ENCODE data around the gene PLXDC2.

PLXDC2 gene

GRCh38 chr10:20276127-20276979, 460.1 kb downstream of the PLXDC2 start:
- DNase-seq (ENCODE audit: low read depth) = no peak

GRCh38 chr10:20277820-20278219, 461.6 kb downstream of the PLXDC2 start:
- no peak for DNase-seq (ENCODE audit: low read depth)

DNA sequence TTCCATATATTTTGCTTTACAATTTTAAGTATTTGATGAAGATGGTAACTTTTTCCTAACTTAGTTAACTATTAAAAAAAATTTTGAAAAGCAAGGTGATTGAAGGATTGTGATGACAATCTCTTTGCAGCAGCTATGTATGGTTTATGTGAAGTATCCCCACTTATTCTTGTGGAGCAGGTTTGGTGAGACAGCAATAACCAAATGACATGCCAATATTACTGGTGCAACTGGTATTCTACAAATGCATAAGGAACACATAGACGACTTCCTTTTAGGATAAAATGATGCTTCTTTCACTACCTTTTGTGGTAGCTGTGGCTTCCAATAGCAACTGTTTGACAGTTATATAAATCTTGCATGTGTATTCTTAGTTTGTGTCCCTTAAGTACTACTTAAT, 465.3 kb downstream of the PLXDC2 start:
- DNase-seq (ENCODE audit: low read depth) = no peak

GRCh38 chr10:20287586-20287985, 471.4 kb downstream of the PLXDC2 start:
- DNase-seq (ENCODE audit: low read depth) = no peak

DNA sequence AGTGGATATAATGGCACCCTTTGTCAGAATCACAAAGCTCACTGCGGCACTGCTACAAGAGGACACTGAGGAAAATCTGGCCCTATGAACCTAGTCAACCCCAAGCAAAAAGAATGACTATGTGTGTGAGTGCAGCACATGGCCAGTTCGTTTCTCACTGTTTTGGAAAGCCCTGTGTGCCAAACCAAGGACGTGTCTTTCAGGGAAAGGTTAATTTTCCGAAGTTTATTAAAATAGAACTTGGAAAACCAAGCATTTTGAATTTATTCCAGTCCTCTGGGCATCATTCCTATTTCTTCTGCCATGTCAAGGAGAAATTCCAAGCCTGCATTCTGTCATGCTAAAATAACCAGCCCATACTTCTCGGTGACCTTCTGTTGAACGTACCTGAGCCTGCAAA, 471.8 kb downstream of the PLXDC2 start:
- no peak for DNase-seq (ENCODE audit: low read depth)

GRCh38 chr10:20289070-20289828, 473.0 kb downstream of the PLXDC2 start:
- DNase-seq (ENCODE audit: low read depth) = no peak

- DNase-seq (ENCODE audit: low read depth) = no peak
These were observed 482.2 kb downstream of the PLXDC2 start for GRCh38 chr10:20298417-20298816.

DNA sequence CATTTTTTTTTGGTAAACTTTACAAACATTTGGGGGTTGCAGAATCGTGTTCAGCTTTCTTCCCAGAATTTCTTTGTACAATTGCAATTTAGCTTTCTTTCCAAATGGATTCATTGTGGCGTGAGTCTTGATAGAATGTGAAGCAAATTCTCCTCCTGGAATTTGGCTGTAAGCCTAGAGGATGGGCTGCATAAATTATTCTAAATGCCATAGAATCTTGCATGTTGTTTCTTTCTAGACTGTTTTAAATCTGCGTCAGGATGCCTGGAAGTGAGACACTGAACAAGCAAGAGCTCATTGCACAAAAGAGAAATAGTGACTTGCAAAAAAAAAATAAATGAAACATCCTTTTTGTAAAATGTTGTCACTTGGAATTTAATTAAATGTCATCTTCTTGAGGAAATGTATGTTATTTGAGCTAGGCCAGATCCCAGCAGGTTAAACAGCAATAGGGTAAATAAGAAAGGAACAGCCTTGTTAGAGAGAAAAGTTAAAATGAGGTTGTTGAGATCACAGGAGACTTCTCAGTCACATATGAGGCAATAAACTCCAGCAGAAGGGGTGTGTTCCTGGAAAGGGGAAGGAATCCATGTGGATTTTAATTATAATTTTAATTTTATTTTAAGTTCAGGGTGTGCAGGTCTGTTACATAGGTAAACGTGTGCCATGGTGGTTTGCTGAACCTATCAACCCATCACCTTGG, 483.0 kb downstream of the PLXDC2 start:
- no peak for DNase-seq (ENCODE audit: low read depth)

DNA sequence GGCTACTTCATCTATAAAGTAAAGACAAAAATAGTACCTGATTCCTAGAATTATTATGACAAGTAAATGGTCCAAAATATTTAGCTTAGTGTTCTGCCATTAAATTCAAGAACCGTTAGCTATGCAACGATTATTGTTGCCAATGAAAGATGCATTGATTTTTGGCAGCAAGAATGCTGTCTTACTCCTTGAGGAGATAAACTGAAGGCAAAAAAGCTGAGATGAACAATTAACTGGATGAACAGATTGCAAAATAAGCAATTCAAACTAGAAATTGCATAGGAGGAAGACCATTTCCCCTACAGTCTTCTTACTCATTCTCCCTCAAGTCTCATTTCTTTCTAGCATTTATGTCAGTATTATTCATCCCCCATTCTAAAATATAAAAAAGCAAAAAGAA, 484.5 kb downstream of the PLXDC2 start:
- no peak for DNase-seq (ENCODE audit: low read depth)

DNA sequence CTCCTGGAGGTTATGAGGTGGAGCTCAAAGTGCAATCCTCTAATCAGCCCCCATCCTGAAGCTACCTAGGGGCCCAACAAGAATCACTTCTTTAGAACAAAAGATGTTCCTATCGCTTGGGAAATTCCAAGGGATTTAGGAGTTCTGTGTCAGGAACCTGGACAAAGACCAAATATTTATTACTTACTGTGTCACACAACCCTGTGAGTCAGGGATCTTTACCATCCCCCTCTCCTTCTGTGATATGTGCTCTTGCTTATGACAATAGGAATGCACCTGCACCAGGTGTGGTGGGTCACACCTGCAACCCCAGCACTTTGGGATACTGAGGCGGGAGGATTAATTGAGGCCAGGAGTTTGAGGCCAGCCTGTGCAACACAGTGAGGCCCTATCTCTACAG, 485.8 kb downstream of the PLXDC2 start:
- DNase-seq (ENCODE audit: low read depth) = no peak

DNA sequence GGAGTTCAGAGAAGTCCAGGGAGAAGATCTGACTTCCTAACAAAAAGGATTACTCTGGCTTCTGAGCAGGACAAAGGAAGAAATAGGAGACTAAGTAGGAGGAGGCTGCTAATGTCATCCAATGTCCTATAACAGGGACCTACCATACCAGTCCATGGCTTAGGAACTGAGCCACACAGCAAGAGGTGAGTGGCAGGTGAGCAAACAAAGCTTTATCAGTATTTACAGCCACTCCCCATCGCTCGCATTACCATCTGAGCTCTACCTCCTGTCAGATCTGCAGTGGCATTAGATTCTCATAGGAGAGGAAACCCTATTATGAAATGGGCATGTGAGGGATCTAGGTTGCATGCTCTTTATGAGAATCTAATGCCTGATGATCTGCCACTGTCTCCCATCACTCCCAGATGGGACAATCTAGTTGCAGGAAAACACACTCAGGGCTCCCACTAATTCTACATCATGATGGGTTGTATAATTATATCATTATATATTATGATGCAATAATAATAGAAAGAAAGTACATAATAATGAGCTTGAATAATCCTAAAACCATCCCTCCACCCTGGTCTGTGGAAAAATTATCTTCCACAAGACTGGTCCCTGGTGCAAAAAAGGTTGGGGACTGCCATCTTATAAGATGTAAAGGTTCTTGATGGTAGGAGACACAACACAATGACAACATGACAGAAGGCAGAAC, 487.4 kb downstream of the PLXDC2 start:
- no peak for DNase-seq (ENCODE audit: low read depth)

DNA sequence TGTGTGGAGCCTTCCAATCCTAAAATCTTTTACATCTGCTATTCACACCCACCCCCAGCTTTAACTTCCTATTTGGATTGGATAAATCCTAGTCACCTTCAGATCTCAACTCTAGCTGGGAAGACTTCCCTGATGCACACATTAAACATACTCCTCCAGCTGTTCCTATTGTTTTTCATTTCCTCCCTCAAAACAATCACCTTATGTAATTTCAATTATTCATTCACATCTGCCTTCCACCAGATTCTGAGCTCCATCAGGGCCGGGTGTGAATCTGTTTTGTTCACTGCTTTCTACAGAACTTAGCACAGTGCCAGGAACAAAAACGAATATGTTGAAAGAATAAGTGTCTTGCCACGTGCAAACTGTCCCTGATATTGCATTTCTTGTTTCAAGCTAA, 497.4 kb downstream of the PLXDC2 start:
- no peak for DNase-seq (ENCODE audit: low read depth)

DNA sequence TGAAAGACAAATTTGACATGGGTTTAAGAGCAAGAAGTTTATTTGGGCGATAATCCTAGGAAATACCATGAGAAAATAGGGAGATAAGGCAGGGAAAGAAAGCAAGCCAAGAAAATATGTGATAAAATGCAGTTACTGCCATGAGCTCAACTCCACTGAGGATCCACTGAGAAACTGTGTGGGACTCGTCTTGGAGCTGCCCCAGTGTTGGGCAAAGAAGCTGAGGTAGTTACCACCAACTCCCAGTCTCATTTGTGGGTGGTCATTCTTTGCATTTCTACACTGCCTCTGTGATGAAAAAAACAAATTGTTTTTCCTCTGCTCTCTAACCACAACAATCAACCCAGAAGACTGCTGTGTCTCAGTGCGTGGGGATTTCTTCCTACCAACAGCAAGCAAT, 498.2 kb downstream of the PLXDC2 start:
- DNase-seq (ENCODE audit: low read depth) = no peak

DNA sequence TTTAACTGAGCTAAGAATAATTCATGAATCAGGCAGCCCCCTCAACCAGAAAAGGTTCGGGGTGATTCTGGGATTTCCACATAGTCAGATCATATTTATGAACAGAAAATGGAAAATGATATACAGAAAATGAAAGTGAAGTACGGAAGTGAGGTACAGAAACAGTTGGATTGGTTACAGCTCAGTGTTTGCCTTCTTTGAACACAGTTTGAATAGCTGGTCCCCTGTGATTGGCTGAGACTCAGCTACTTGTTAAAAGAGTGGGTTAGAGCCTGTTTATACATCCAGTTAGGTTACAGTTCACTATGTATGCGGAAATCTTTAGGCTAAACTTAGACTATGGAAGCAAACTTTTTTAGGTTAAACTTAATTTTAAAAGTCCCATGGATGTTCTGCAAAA, 511.7 kb downstream of the PLXDC2 start:
- DNase-seq (ENCODE audit: low read depth) = no peak

- DNase-seq (ENCODE audit: low read depth) = no peak
These were observed 514.0 kb downstream of the PLXDC2 start for GRCh38 chr10:20330246-20330645.

DNA sequence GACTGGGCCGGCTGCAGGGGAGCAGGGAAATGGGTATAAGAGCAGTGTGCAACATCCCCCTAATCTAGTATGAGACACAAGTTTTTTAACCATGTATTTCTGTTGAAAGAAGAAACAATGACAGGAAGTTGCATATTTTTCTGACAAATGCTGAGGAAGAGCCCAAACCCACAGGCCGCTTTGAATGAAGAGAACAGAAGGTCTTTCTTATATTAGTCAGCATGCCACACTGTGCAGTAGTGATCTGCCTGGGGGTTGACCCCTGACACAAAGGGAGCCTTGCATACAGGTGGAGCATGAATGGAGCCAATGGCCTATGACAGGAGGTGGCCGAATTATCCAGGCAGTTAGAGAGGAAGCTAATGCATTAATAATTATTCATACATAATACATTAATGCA, 518.3 kb downstream of the PLXDC2 start:
- no peak for DNase-seq (ENCODE audit: low read depth)
